ENCODE results near the gene MS4A8. TPM values are rescaled to one million over a fixed set of nuclear protein-coding genes. Genes with fewer than 3 reads are reported as not detected.
"Not testable (repeated sequence)": the region's sequence is repeated elsewhere in the genome, so short reads cannot be mapped to it uniquely, and the experiment has no call there.

The MS4A8 gene
- total RNA-seq, 6 experiments from 2014 or later = 0.62 TPM; not detected in 5

GRCh38 chr11:60679879-60680278 lies 19.5 kb upstream of the MS4A8 start:
- ATAC-seq = no peak

DNA sequence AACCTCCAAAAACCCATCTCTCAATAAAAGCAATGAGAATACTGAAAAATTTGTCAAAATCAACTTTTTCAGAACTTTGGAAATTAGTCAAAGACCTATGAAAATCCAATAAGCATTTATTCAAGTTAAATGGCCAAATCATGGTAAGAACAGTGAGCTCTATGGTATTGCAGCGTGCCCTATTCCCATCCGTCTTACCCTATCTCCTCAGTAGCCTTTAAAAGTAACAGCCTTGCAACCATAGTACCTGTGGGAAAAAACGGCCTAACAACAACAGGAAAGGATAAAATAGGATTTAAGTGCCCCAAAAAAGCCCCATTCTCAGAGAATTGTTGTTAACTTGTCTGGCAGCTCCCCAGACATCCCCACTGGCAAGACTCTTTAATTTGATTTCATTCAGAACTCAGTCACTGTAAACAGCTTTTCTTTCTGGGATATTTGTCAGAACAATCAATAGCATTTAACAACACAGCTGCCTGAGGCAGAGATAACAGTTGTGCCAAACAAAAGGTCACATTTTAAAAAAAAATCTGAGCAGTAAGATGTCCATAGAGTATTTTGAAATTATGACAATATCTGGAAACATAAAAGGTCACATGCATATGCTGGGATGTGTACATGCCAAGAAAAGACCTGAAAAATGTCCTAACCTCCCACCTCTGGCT lies 18.8 kb upstream of the MS4A8 start:
- Histone ChIP-seq H3K9me3 (no peaks in the 10 kb centered on the region), H3K27me3 (no peaks in the 10 kb centered on the region), H3K4me3 (no peak overlapping the region), H3K4me1 (no peaks in the 10 kb centered on the region), H3K36me3 (no peaks in the 10 kb centered on the region), H3K27ac (no peak overlapping the region)
- no peak for TF ChIP-seq POLR2A (IDR thresholded peaks at IDR 0.05)
- TF ChIP-seq, protein P1, sequence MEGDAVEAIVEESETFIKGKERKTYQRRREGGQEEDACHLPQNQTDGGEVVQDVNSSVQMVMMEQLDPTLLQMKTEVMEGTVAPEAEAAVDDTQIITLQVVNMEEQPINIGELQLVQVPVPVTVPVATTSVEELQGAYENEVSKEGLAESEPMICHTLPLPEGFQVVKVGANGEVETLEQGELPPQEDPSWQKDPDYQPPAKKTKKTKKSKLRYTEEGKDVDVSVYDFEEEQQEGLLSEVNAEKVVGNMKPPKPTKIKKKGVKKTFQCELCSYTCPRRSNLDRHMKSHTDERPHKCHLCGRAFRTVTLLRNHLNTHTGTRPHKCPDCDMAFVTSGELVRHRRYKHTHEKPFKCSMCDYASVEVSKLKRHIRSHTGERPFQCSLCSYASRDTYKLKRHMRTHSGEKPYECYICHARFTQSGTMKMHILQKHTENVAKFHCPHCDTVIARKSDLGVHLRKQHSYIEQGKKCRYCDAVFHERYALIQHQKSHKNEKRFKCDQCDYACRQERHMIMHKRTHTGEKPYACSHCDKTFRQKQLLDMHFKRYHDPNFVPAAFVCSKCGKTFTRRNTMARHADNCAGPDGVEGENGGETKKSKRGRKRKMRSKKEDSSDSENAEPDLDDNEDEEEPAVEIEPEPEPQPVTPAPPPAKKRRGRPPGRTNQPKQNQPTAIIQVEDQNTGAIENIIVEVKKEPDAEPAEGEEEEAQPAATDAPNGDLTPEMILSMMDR (IDR thresholded peaks at IDR 0.05) = no peak
- WGBS (ENCODE audit: insufficient coverage, low coverage, low lambda C conversion rate, missing lambda C conversion rate) = 44% methylated on average over 3 of the region's 3 CpGs
- DNase-seq (no peak), ATAC-seq (peak in 1 of 4 donors; percentile 38)
- intact Hi-C loops (cut with DNase I) = no loop called here

More at GRCh38 chr11:60679879-60680278, 19.5 kb upstream of the MS4A8 start:
- Histone ChIP-seq H3K4me1 (no peaks in the 10 kb centered on the region), H3K27me3 (no peaks in the 10 kb centered on the region), H3K27ac (no peak overlapping the region), H3K36me3 (no peaks in the 10 kb centered on the region), H3K9me3 (no peaks in the 10 kb centered on the region), H3K4me3 (no peak overlapping the region)
- intact Hi-C loops (cut with DNase I) = no loop called here
- TF ChIP-seq, protein P1 (IDR thresholded peaks at IDR 0.05) = no peak
- TF ChIP-seq POLR2A (IDR thresholded peaks at IDR 0.05) = no peak
- DNase-seq = no peak

DNA sequence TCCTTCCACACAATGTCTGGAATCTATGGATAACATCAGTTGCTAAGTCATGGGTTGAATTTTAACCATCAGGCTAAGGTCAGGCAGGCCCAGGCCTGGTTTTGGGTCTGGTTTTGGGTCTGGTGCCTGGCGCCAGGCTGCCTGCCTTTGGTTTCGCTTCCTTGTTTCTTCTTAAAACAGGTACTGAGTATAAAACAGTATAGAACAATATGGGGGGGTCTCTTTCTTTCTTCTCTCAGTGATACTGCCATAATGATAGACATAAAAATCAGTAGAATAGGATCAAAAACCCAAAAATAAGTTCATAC lies 14.9 kb upstream of the MS4A8 start:
- H3K27ac ChIP-seq; H3K4me3 ChIP-seq; intact Hi-C loops (cut with DNase I); ATAC-seq; H3K9me3 ChIP-seq; H3K27me3 ChIP-seq; H3K36me3 ChIP-seq; DNase-seq; H3K4me1 ChIP-seq: not testable (repeated sequence)
- whole genome bisulfite sequencing (ENCODE audit: insufficient coverage, low coverage, low lambda C conversion rate, missing lambda C conversion rate) = 65% methylated on average over 2 of the region's 2 CpGs

DNA sequence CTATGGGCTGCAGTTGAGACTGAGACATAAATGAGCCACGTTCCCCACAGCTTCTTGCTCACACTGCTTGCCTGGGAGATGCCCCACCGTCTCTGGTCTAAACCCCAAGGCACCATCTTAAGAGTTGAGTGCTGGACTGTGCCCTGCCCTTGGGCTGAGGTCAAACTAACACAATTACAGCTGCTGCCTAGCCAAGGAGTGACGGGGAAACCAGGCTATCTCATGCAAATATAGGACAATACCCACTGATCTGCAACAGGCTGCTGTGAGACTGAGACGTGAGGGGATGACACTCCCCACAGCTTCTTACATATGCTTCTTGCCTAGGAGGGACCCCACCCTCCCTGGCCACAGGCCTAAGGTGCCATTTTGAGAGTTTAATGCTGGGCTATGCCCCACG lies 7.8 kb upstream of the MS4A8 start:
- intact Hi-C loops (cut with DNase I) = no loop called here
- H3K36me3 ChIP-seq = no peaks in the 10 kb centered on the region
- DNase-seq (no peak), ATAC-seq (no peak)
- no peak overlapping the region for H3K27ac ChIP-seq
- no peaks in the 10 kb centered on the region for H3K9me3 ChIP-seq
- WGBS (ENCODE audit: insufficient coverage, low coverage, low lambda C conversion rate, missing lambda C conversion rate) = no CpG with 5 or more reads among the region's 5 CpGs
- no peak overlapping the region for H3K4me3 ChIP-seq
- H3K4me1 ChIP-seq = no peaks in the 10 kb centered on the region
- TF ChIP-seq POLR2A (IDR thresholded peaks at IDR 0.05) = no peak
- TF ChIP-seq, protein P1 (IDR thresholded peaks at IDR 0.05) = no peak
- H3K27me3 ChIP-seq = no peaks in the 10 kb centered on the region

DNA sequence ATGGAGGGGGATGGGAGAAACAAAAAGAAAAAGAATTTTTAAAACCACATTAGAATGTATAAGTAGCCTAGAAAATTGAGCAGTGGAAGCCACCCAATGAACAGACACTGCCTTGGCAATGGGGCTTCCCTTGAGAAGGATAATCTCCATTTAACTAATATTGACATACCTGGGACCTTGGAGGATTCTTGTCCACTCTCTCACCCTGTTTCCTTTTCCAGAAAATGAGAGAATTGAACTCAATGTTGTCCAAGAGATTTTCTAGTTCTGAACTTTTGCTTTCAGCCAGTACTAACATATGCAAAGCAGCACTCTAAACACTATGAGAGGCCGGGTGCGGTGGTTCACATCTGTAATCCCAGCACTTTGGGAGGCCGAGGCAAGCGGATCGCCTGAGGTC lies 524 bp downstream of the MS4A8 start:
- H3K9me3 ChIP-seq = no peaks in the 10 kb centered on the region
- H3K27ac ChIP-seq = no peak overlapping the region
- H3K36me3 ChIP-seq = no peaks in the 10 kb centered on the region
- ATAC-seq = no peak
- TF ChIP-seq POLR2A (IDR thresholded peaks at IDR 0.05) = no peak
- TF ChIP-seq, protein P1 (IDR thresholded peaks at IDR 0.05) = no peak
- H3K4me1 ChIP-seq = no peaks in the 10 kb centered on the region
- no peaks in the 10 kb centered on the region for H3K27me3 ChIP-seq
- intact Hi-C loops (cut with DNase I) = no loop called here
- no peak overlapping the region for H3K4me3 ChIP-seq
- DNase-seq = no peak
- 92% methylated on average over 5 of the region's 5 CpGs for WGBS (ENCODE audit: insufficient coverage, low coverage, low lambda C conversion rate, missing lambda C conversion rate)
